KOPT-K1 (cell line): ENCODE data around the gene FLVCR2.

Experiments
- H3K27ac ChIP-seq: fragments of 200-600 bp; sonication (generic); 2 replicates; pipeline ENCODE4 v1.5.1; 2016; ENCODE audit warnings: antibody characterized with exemption, mild to moderate bottlenecking, low read depth, low read length; ENCODE audit not compliant: poor library complexity, severe bottlenecking
- H3K36me3 ChIP-seq: fragments of 200-600 bp; sonication (generic); 2 replicates; pipeline ENCODE4 v1.5.1; 2017; ENCODE audit warnings: antibody characterized with exemption, mild to moderate bottlenecking, low read length, moderate library complexity; ENCODE audit not compliant: insufficient read depth
- H3K9me3 ChIP-seq: fragments of 200-600 bp; sonication (generic); 2 replicates; pipeline ENCODE4 v1.5.1; 2017; ENCODE audit warnings: antibody characterized with exemption, low read length, mild to moderate bottlenecking; ENCODE audit not compliant: insufficient read depth, poor library complexity, severe bottlenecking

FLVCR2 gene, protein sequence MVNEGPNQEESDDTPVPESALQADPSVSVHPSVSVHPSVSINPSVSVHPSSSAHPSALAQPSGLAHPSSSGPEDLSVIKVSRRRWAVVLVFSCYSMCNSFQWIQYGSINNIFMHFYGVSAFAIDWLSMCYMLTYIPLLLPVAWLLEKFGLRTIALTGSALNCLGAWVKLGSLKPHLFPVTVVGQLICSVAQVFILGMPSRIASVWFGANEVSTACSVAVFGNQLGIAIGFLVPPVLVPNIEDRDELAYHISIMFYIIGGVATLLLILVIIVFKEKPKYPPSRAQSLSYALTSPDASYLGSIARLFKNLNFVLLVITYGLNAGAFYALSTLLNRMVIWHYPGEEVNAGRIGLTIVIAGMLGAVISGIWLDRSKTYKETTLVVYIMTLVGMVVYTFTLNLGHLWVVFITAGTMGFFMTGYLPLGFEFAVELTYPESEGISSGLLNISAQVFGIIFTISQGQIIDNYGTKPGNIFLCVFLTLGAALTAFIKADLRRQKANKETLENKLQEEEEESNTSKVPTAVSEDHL

DNA sequence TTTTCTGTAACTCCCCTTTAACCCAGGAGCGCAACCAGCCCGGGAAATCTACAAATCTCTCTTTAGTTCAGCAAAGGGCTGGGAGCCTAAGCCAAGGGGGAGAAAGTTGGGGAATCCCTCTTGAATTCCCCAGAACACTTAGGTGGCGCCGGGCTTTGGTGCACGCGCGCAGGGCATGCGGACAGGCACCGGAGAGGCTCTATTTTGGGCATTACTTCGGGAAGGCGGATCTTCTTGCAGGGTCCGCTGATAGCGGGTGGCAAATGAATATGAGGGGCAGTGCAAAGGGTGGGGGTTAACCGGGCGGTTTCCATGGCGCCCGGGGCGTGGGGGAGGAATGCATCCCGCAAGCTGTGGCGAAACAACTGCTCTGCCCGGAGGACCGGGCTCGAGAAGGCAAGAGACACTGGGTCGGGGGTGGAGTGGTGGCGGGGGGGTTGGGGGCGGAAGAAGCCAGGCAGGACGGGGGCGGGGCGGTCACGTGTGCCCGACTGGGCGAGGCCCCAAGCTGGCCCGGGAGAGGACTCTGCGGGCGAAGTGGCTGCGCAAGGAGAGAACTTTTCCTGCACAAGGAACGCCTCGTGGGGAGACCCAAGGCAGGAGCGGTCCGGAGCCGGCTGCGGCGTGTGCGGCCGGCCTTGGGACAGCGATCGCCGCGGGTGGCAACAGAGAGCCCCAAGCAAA is at the start of gene FLVCR2:
FLVCR2 (plus strand) TSS at position 519 of the 684 bp plus-strand sequence. CDS start 353 bp downstream, outside the sequence.
- Histone ChIP-seq H3K9me3 (no peaks in the 10 kb centered on the region), H3K36me3 (no peaks in the 10 kb centered on the region), H3K27ac (no peak within 1 kb of the TSS)

DNA sequence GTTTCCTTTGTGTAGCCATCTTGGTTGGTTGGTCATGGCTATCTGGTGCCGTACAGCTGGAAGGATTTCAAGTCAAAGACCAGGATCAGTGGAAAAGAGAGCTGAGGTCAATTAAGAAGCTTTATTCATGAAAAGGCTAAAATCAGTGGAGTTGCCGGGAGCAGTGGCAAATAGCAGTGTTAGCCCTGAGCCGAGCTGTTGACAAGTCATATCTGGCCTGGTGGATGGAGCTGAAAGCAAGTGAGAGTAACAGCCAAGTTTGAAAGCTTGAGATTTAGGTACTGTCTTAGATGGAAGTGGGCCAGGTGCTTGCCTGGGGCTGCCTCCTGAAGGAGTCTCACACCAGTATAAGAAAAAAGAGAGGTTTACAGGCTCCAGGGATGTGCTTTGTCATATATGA is 47.2 kb upstream of the FLVCR2 start:
- Histone ChIP-seq H3K9me3 (no peaks in the 10 kb centered on the region), H3K27ac (no peak overlapping the region), H3K36me3 (peaks cover 41% of the 10 kb centered on the region)

DNA sequence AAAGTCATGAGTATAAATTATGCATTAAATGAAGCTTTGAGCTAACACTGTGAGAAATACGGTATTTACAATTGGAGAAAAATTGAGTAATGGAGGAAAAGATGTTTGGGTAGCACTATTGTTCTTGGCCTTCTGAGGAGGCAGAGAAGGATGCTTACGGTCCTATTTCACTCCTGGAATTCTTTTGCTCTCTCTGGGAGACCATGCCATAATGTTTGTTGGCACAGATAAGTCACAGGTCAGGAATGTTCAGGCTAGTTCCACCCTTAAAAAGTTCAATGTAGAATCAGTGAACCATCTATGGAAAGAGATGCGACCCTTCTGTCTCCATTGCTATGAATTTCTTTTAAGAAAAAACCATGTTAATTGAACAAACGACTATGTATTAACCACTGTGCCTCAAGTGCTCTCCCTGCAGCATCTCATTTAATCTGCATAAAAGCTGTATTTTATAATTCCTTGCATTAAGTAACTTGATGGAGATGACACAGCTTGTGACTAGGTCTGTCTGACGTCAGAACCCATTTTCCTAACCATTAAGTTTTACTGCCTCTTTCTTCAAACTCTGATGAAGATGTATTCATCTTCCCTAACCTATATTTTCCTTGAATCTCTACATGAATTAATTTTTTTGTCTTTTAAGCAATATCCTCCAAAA is 46.6 kb upstream of the FLVCR2 start:
- H3K27ac ChIP-seq = no peak overlapping the region
- peaks cover 36% of the 10 kb centered on the region for H3K36me3 ChIP-seq
- H3K9me3 ChIP-seq = no peaks in the 10 kb centered on the region

DNA sequence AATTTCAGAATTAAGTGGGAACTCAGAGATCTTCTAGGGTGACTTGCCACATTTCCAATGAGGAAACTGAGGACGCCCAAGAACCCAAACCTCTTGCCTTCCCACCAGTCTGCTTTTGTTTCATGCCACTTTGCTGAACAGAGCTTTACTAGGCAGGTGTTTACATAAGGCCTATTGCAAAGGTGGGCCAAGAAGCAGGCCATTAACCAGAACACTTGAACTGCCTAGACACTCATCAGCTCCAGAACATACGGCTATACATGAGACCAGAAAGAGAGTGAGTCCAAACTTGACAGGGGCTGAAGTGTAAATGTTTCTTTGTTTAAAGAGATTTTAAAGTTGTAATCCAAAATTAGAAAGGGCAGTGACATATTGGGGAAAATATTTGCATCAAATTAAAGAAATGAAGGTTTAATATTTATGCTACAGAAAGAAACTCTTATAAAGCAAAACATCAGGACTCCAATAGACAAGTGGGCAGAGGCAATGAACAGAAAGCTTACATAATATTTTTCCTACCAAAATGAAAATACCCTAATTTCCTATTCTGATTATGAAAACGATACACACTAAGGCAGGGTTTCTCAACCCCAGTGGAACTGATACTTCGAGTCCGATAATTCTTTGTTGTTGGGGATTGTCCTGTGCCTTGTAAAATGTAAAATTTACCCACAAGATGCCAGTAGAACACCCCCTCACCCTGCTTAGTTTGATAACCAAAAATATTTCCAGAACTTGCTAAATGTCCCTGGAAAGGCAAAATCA is 44.4 kb upstream of the FLVCR2 start:
- peaks cover 17% of the 10 kb centered on the region for H3K36me3 ChIP-seq
- H3K27ac ChIP-seq = no peak overlapping the region
- no peaks in the 10 kb centered on the region for H3K9me3 ChIP-seq

DNA sequence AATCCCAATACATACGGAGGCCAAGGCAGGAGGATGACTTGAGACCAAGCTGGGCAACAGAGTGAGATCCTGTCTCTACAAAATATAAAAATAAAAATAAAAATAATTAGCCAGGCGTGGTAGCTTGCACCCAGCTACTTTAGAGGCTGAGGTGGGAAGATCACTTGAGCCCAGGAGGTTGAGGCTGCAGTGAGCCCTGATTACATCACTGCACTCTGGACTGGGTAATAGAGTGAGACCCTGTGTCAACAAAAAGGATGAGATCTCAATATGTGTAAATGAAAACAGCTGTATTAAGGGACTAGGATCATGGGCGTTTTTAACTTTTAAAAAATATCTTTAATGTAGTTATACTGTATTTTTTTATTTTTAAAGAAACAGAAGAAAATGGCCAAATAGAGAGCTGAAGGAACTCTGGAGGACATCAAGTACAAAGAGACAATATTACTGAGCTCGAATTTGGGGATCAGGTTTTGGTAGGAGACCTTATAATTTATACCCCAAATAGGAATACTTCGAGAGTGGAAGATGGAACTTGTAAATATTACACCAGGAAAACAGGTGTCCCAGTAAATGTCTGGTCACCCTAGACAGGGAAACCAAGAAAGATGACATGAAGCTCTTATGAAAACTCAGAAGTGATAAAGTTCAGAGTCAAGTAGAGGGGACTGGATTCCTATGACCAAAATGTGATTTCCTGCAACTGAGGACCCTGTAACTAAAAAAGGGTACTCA is 43.1 kb upstream of the FLVCR2 start:
- Histone ChIP-seq H3K36me3 (peaks cover 10% of the 10 kb centered on the region; the same call in 1 of the 2 replicates), H3K9me3 (no peaks in the 10 kb centered on the region), H3K27ac (no peak overlapping the region)

DNA sequence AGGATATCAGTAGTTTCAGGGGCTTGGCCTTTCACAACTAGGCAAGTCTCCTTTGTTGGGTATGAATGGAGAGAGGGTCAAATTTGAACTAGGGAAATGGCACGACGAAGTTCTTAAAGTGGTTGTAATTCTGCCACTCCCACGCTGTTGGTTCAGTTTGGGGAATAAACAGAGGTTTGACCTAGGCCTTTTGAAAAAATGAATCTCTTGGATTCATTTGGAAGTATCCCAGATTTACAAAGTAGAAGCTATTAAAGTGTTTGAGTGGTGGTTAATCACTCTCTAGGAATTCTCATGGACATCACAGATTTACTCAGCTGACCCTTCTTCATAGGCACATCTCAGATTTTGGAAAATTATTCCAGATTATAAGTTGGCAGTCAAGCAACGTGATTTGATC is 41.3 kb upstream of the FLVCR2 start:
- no peaks in the 10 kb centered on the region for H3K9me3 ChIP-seq
- no peak overlapping the region for H3K27ac ChIP-seq
- H3K36me3 ChIP-seq = no peaks in the 10 kb centered on the region

DNA sequence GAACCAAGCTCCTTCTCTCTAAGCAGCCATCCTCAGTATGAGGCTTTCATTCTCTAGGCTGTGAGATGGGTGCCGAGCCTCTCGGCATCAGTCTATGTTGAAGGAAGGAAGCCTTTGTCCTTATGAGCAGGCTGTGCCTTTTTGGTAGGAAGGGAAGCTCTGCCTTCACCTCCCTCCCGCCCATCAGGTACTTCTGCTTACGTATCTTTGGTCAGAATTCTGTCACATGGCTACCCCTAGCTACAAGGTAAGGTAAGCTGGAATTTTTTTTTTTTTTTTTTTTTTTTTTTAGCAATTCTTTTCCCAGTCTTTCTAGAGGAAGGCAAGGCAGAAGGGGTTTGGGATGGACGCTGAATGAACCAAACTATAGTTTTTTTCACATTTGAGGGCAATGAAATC is 39.3 kb upstream of the FLVCR2 start:
- H3K27ac ChIP-seq = no peak overlapping the region
- no peaks in the 10 kb centered on the region for H3K9me3 ChIP-seq
- H3K36me3 ChIP-seq = no peaks in the 10 kb centered on the region

DNA sequence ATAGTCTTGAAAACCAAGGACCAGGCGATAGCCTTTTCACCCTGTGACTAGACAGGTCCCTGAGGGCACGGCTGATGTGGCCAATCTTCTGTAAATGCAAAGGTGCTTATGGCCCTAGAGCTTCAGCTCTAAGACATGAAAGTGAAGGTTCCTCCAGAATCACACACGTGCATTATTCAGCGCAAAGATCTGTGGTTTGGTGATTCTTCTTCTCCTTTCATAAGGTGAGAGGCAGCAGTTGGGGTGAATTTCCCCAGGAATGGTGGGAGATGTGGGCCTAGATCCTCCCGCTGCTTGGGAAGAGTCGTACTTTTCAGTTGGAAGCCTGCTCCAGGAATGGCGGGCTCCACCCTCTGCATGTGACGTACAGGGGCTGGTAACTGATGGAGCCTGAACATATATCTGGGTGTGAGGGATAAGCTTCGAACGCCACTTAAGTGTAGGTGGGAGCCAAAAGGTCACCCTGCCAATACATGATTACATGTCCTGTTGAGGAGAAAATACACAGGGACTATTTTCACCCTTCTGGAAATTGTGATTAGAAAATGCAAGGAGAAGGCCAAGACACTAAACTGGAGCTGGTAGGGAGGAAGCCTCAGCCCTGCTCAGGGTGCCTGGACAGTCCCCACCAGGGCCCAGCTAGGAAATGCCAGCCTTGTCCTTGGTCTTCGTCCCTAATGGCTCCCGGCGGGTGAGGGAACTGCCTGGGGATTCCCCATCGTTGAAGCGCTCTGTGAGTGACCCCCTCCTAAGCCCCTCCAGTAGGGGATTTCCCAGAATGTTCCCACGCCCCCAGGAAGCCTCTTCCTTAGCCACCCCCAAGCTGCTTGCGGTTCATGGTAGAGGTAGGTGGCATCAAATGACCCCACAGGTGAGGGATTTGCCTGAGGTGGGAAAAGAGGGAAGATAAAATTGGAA is 38.6 kb upstream of the FLVCR2 start:
- H3K27ac ChIP-seq = peak overlapping the region; percentile 11
- H3K36me3 ChIP-seq = no peaks in the 10 kb centered on the region
- no peaks in the 10 kb centered on the region for H3K9me3 ChIP-seq

DNA sequence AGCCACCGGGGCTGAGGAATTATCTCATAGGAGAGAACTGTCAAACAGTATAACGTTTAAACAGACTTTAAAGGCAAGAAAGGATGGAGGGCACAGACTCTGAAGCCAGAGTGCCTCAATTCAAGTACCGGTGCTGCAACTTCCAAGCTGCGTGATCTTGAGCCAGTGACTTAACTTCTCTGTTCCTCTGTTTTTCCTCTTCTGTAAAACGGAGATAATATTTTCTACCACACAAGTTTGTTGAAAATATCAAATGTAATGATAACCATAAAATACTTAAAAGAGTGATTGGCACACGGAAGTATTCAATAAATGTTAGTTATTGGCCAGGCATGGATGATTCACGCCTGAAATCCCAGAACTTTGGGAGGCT is 38.0 kb upstream of the FLVCR2 start:
- H3K9me3 ChIP-seq = no peaks in the 10 kb centered on the region
- H3K36me3 ChIP-seq = no peaks in the 10 kb centered on the region
- H3K27ac ChIP-seq = peak overlapping the region; percentile 11

DNA sequence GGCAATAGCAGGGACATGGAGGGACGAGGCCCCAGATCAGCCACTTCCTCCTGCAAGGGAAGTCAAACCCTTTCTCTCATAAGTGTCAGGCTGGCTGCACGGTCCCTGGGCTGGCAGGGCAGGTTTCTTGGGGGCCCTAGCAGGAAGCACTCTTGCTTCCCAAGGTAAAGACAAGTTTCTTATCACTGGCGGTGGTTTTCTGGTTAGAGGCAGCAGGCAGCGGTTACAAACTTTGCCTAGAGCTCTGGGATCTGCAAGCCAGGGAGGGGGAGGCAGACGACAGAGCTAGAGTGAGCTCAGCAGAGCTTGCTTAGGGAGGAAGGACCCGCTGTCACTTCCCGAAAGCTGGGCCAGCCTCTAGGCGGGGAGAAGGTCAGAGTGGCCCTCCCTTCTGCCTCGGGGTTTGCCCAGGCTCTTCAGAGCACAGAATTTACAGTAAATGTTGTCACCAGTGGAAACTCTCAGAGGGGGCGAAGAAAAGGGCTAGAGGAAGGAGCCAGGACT is 35.8 kb upstream of the FLVCR2 start:
- H3K27ac ChIP-seq = peak overlapping the region; percentile 94
- H3K9me3 ChIP-seq = no peaks in the 10 kb centered on the region
- H3K36me3 ChIP-seq = peaks cover 16% of the 10 kb centered on the region; the same call in 1 of the 2 replicates

DNA sequence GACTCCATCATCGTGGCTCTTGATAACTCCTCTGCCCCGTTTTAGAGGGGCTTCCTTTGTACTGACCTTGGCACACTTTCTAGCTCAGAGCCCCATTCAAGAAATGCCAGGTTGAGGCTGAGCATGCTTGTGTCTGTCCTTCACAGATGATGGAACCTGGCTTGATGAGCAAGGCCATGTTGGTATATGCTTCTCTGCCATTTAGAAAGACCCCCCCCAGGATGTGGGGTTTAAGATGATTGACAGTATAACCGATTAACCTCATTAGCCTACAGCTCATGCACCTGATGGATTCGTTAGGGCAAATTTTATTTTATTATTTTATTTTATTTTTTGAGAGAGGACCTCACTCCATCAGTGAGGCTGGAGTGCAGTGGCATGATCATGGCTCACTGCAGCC is 35.2 kb upstream of the FLVCR2 start:
- no peaks in the 10 kb centered on the region for H3K9me3 ChIP-seq
- H3K27ac ChIP-seq = peak overlapping the region; percentile 94
- peaks cover 22% of the 10 kb centered on the region; the same call in 1 of the 2 replicates for H3K36me3 ChIP-seq

DNA sequence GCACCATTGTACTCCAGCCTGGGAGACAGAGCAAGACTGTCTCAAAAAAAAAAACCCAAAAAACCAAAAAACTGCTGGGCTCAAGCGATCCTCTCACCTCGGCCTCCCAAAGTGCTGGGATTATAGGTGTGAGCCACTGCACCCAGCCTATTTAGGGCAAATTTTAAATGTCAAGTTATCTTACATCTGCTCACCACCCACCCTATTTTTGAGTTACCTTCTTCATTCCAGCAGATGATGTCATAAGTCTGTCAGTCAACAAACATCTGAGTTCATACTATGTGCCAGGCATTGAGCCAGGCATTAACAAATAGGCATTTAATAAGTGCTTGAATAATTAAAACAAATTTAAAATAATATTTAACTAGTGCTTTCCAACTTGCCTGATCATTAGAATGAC is 34.6 kb upstream of the FLVCR2 start:
- no peaks in the 10 kb centered on the region for H3K9me3 ChIP-seq
- peaks cover 23% of the 10 kb centered on the region; the same call in 1 of the 2 replicates for H3K36me3 ChIP-seq
- peak overlapping the region; percentile 94 for H3K27ac ChIP-seq

DNA sequence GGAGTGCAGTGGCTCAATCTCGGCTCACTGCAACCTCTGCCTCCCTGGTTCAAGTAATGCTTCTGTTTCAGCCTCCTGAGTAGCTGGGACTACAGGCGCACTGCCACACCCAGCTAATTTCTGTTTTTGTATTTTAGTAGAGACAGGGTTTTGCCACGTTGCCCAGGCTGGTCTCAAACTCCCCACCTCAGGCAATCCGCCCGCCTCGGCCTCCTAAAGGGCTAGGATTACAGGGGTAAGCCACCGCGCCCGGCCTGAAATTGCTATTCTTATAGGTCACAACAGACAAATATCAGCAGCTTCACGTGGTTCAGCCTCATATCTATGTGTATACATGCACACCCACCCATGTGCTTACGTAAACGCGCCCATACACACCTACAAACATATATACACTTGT is 32.5 kb upstream of the FLVCR2 start:
- H3K27ac ChIP-seq = no peak overlapping the region
- peaks cover 23% of the 10 kb centered on the region; the same call in 1 of the 2 replicates for H3K36me3 ChIP-seq
- no peaks in the 10 kb centered on the region for H3K9me3 ChIP-seq
